Astrocyte (in vitro differentiated cells and primary cell): ENCODE measurements around the gene CTNND1.

Experiments used
- CTCF ChIP-seq: IDR thresholded peaks from 2 replicates; pipeline ENCODE4 v1.5.1; 2011; ENCODE audit warnings: low read depth, mild to moderate bottlenecking, inconsistent platforms, low read length, moderate library complexity; ENCODE audit not compliant: insufficient read depth
- EZH2 ChIP-seq: IDR thresholded peaks from 2 replicates; pipeline ENCODE4 v1.6.1; 2012; ENCODE audit warnings: mild to moderate bottlenecking, low read length, inconsistent platforms; ENCODE audit not compliant: insufficient read depth

DNA sequence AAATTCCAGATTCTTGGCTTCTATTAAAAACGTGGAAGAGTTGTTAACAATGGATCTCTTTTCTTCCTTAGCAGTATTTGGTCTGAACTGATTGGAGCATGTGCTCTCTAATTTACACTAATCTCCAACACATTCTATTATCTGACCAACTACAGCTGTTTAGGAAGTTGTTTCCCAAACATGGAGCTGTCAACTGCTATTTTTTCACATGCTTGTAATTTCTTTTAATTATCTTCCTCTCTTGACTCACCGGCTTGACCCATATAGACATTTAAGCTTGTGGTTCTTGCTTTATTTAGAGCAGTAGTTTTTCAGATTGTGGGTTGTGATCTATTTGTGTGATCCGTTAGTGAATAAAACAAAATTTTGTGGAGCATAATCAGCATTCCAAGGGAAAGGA lies 40.8 kb downstream of the CTNND1 start:
- TF ChIP-seq CTCF (no peak), EZH2 (no peak)
